ENCODE measurements around the gene SUMF2. TPM values are rescaled to one million over a fixed set of nuclear protein-coding genes. Genes with fewer than 3 reads are reported as not detected.
"Not testable (repeated sequence)": the region's sequence is repeated elsewhere in the genome, so short reads cannot be mapped to it uniquely, and the experiment has no call there.

Gene SUMF2
- total RNA-seq, 1 donor from 2014 or later, result 206 TPM

GRCh38 chr7:56063500-56063881 is 595 bp upstream of the SUMF2 start:
- DNase-seq, result no peak

GRCh38 chr7:56066376-56066775 is 2.3 kb downstream of the SUMF2 start:
- DNase-seq, result not testable (repeated sequence)

- peak; percentile 94 for DNase-seq
Measured at GRCh38 chr7:56074371-56074791, 10.3 kb downstream of the SUMF2 start.

DNA sequence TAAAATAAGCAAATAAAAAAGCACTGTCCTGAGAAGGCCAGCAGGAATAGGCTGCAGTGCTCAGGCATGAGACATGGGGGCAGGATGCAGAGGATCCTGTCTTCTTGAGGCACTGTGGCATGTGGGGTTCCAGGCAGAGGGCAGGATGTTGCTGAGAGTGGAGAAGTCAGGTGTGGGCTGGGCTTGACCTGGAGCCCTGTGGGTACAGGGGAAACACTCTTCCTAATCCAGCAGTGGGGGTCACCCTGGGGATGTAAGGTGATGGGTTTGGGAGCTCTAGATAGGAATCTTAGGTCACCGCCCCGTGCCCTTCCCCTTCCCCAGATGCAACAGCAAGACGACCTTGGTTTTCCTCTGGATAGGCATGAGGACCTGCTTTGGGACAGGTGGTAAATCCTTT is 13.6 kb downstream of the SUMF2 start:
- DNase-seq, result no peak

DNA sequence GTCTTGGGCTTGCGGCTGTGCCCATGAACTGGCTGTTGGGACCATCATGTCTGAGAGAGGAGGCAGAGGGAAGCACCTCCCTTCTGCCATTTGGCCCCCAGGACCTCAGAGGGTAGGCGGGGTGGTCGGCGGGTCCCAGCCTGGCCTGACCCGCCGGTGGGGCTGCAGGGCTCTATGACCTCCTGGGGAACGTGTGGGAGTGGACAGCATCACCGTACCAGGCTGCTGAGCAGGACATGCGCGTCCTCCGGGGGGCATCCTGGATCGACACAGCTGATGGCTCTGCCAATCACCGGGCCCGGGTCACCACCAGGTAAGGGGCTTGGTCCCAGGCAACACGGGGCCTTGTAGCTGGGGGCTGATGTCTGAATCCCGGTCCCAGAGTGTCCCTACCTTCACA is 14.1 kb downstream of the SUMF2 start:
- no peak for DNase-seq

- DNase-seq, result peak; percentile 83
Measured at GRCh38 chr7:56079450-56080185, 15.5 kb downstream of the SUMF2 start.

DNA sequence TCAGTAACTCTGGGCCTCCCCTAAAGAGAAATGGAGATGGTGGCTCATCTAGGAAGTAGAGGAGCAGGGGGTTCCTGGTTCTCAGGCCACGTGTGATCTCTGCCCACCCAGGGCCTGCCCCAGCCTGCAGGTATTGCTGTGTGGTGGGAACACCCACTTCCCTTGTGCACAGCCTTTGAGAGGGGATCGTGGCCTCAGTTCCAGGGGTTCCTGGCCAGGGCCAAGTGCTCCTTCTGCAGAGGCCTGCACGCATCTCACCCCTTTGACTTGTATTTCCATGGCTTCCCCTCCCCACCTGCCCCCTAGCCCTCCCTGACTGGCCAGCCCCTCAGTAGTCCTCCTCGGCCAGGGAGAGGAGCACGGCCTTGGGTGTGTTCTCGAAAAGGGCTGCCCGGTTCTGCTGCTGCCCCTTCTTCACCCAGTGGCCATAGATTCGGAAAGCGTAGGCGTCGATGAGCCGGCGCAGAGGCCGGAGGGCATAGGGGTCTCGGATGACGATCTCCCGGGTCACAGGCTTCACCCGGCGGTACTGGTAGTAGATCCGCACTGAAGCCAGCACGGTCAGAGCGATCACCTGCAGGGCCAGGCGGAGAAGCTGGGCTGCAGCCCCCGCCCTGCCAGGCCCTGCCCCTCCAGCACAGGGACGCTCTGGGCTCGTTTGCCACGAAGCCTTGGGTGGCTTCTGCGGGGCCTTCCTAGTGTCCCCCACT is 16.8 kb downstream of the SUMF2 start:
- DNase-seq, result not testable (repeated sequence)

- DNase-seq, result no peak
Measured at GRCh38 chr7:56081626-56082340, 17.7 kb downstream of the SUMF2 start.

GRCh38 chr7:56083150-56083785 is 19.2 kb downstream of the SUMF2 start:
- peak; percentile 71 for DNase-seq

- DNase-seq, result no peak
Measured at GRCh38 chr7:56086761-56087160, 22.7 kb downstream of the SUMF2 start.

GRCh38 chr7:56087445-56087844 is 23.4 kb downstream of the SUMF2 start:
- DNase-seq, result no peak

DNA sequence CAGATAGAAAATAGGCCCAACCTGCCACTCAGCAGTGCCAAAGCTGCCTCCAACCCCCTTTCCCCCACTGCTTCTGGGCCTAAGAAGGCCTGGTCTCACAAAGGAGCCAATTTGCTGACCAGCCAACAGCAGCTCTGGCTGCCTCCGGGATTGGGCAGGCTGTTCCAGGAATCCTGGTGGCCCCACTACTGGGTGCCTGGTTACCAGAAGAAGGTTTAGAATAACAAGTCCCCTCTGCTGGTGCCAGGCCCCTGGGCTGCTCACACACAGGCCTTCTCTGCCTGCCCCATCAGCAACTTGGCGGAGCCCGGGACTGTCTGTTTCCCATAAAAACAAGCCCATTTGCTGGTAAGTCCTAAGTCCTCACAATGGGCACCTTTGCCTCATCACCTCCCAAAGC is 27.5 kb downstream of the SUMF2 start:
- no peak for DNase-seq

- not testable (repeated sequence) for DNase-seq
Measured at GRCh38 chr7:56092388-56092787, 28.3 kb downstream of the SUMF2 start.

GRCh38 chr7:56092789-56093531 is 28.9 kb downstream of the SUMF2 start, which contains the start of gene PHKG1:
TSS of gene PHKG1 (minus strand) at chr7:56092952. CDS start at chr7:56088941, 4,011 bp downstream.
- peak; percentile 86 for DNase-seq

DNA sequence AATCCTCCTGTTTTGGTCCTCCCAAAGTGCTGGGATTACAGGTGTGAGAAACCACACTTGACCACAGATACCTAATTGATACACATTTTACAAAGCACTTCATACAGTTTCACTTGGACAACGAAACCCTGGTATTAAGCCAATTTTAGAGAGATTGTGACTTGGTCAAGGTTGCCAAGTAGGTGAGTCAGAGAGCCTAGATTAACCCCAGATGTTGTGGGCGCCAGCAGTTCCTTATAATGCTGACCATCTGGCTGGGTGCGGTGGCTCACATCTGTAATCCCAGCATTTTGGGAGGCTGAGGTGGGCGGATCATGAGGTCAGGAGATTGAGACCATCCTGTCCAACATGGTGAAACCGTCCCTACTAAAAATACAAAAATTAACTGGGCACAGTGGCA is 33.6 kb downstream of the SUMF2 start:
- DNase-seq, result peak; percentile 18

DNA sequence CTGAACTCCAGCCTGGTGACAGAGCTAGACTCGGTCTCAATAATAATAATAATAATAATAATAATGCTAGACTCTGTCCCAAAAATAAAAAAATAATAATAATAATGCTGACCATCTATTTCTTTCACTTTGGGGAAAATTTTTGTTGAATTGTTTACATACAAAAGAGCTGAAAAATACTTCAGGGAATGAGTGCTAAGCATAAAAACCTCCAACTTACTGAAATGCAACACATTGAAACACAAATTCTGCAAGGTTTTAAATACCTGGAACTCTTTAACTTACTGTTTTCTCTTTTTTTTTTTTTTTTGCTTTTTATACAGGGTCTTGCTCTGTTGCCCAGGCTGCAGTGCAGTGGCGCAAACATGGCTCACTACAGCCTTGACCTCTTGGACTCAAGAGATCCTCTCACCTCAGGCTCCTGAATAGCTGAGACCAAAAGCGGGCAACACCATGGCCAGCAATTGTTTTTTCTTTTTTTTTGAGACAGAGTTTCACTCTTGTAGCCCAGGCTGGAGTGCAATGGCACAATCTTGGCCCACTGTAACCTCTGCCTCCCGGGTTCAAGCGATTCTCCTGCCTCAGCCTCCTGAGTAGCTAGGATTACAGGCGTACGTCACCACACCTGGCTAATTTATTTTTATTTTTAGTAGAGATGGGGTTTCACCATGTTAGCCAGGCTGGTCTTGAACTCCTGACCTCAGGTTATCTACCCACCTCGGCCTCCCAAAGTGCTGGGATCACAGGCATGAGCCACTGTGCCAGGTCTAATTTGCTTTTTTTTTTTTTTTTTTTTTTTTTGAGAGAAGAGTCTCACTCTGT is 34.3 kb downstream of the SUMF2 start:
- not testable (repeated sequence) for DNase-seq

GRCh38 chr7:56099653-56100052 is 35.6 kb downstream of the SUMF2 start:
- no peak for DNase-seq

GRCh38 chr7:56104138-56104537 is 40.1 kb downstream of the SUMF2 start:
- not testable (repeated sequence) for DNase-seq

GRCh38 chr7:56105508-56105907 is 41.4 kb downstream of the SUMF2 start:
- DNase-seq, result peak; percentile 65

GRCh38 chr7:56106108-56107073 is 42.3 kb downstream of the SUMF2 start, which contains the start of gene CHCHD2:
TSS of gene CHCHD2 (minus strand) at chr7:56106476. CDS start at chr7:56106413, 63 bp downstream.
- DNase-seq, result peak; percentile 99

Data from dermis blood vessel endothelial cell (primary cell).